Measurements from ENCODE around the gene KAT5.

Gene KAT5

GRCh38 chr11:65698205-65698604 is 13.8 kb upstream of the KAT5 start:
- Histone ChIP-seq H3K4me3 (replicated peaks; ENCODE audit: insufficient read depth, low read length) (no peak overlapping the region), H3K27me3 (ENCODE audit: insufficient read depth, poor library complexity, severe bottlenecking) (no peaks in the 10 kb centered on the region), H3K27ac (replicated peaks) (no peak overlapping the region)
- TF ChIP-seq POLR2AphosphoS5 (IDR thresholded peaks at IDR 0.05; ENCODE audit: low read depth) (no peak), SPI1 (IDR thresholded peaks at IDR 0.05; ENCODE audit: borderline replicate concordance, low read depth) (no peak), REST (IDR thresholded peaks at IDR 0.05; ENCODE audit: insufficient replicate concordance, low read depth) (no peak), GABPA (IDR thresholded peaks at IDR 0.05; ENCODE audit: low read depth) (no peak), CTCF (IDR thresholded peaks at IDR 0.05; ENCODE audit: insufficient read depth, low read length) (no peak)
- no peak for DNase-seq (ENCODE audit: low read depth in 1 of 2, low spot score in 1 of 2)

DNA sequence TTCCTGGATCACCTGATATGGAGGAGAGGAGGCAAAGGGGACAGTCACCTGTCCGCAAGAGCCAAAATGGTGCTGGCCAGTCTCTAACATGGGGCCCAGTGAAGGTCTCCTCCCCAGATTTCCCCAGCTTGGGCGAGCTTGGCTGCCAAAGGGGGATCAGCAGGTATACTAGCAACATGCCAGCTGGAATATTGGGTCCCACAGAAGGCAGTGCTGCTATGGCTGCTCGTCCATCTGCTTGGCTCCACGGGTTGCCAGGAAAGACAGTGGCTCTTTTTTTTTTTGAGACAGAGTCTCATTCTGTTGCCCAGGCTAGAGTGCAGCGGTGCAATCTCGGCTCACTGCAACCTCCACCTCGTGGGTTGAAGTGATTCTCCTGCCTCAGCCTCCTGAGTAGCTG is 12.7 kb upstream of the KAT5 start:
- Histone ChIP-seq H3K4me3 (replicated peaks; ENCODE audit: insufficient read depth, low read length) (no peak overlapping the region), H3K27me3 (ENCODE audit: insufficient read depth, poor library complexity, severe bottlenecking) (no peaks in the 10 kb centered on the region), H3K27ac (replicated peaks) (no peak overlapping the region)
- DNase-seq (ENCODE audit: low read depth in 1 of 2, low spot score in 1 of 2) = no peak
- TF ChIP-seq REST (IDR thresholded peaks at IDR 0.05; ENCODE audit: insufficient replicate concordance, low read depth) (no peak), SPI1 (IDR thresholded peaks at IDR 0.05; ENCODE audit: borderline replicate concordance, low read depth) (no peak), GABPA (IDR thresholded peaks at IDR 0.05; ENCODE audit: low read depth) (no peak), CTCF (IDR thresholded peaks at IDR 0.05; ENCODE audit: insufficient read depth, low read length) (no peak), POLR2AphosphoS5 (IDR thresholded peaks at IDR 0.05; ENCODE audit: low read depth) (no peak)

- H3K27me3 ChIP-seq (ENCODE audit: insufficient read depth, poor library complexity, severe bottlenecking) = no peaks in the 10 kb centered on the region
- H3K27ac ChIP-seq (replicated peaks) = no peak overlapping the region
- DNase-seq (ENCODE audit: low read depth in 1 of 2, low spot score in 1 of 2) = no peak
- H3K4me3 ChIP-seq (replicated peaks; ENCODE audit: insufficient read depth, low read length) = no peak overlapping the region
- TF ChIP-seq SPI1 (IDR thresholded peaks at IDR 0.05; ENCODE audit: borderline replicate concordance, low read depth) = no peak
- no peak for TF ChIP-seq GABPA (IDR thresholded peaks at IDR 0.05; ENCODE audit: low read depth)
- no peak for TF ChIP-seq POLR2AphosphoS5 (IDR thresholded peaks at IDR 0.05; ENCODE audit: low read depth)
Observed at GRCh38 chr11:65700399-65700798, 11.7 kb upstream of the KAT5 start.

GRCh38 chr11:65701686-65702085 is 10.4 kb upstream of the KAT5 start:
- H3K27me3 ChIP-seq (ENCODE audit: insufficient read depth, poor library complexity, severe bottlenecking) = no peaks in the 10 kb centered on the region
- no peak for DNase-seq (ENCODE audit: low read depth in 1 of 2, low spot score in 1 of 2)
- TF ChIP-seq CTCF (IDR thresholded peaks at IDR 0.05; ENCODE audit: insufficient read depth, low read length) (no peak), REST (IDR thresholded peaks at IDR 0.05; ENCODE audit: insufficient replicate concordance, low read depth) (no peak), POLR2AphosphoS5 (IDR thresholded peaks at IDR 0.05; ENCODE audit: low read depth) (no peak), SPI1 (IDR thresholded peaks at IDR 0.05; ENCODE audit: borderline replicate concordance, low read depth) (no peak), GABPA (IDR thresholded peaks at IDR 0.05; ENCODE audit: low read depth) (no peak)
- no peak overlapping the region for H3K4me3 ChIP-seq (replicated peaks; ENCODE audit: insufficient read depth, low read length)
- H3K27ac ChIP-seq (replicated peaks) = no peak overlapping the region

Measured in HL-60 (cell line).